GM12878 (cell line): Measurements from ENCODE around the gene ITGB2. TPM values are rescaled to one million over a fixed set of nuclear protein-coding genes. Genes with fewer than 3 reads are reported as not detected.

ENCODE experiments used
- ATAC-seq: fragments of 200-7000 bp; cut with Tn5 transposase; 3 replicates; pipeline ENCODE4 v1.9.1; 2020; ENCODE audit warnings: mild to moderate bottlenecking, moderate library complexity
- BruUV-seq: library from RNA; stranded (reverse); fragments of 400-500 nt; replicated peaks from 2 replicates; lab custom pipeline; 2021; lab: Mats Ljungman, UMichigan
- CTCF ChIA-PET: fragments of 300-600 bp; sonication (Branson Sonifier 250); formaldehyde crosslinking; extraction: SDS; loops from one replicate; lab custom pipeline; 2021; ENCODE audit warnings: inconsistent platforms; lab: Yijun Ruan, JAX
- POLR2A ChIA-PET: fragments of 350-600 bp; formaldehyde crosslinking; extraction: SDS; loops from one replicate; lab custom pipeline; 2021; ENCODE audit warnings: inconsistent platforms; lab: Charles Lee
- RAD21 ChIA-PET: fragments of 300-600 bp; sonication (Branson Sonifier 250); formaldehyde crosslinking; loops from one replicate; lab custom pipeline; 2023; ENCODE audit warnings: antibody characterized with exemption; ENCODE audit not compliant: unreplicated experiment; lab: Charles Lee
- SMC1A ChIA-PET: fragments of 300-600 bp; sonication (Branson Sonifier 250); formaldehyde crosslinking; loops from one replicate; lab custom pipeline; 2023; ENCODE audit not compliant: unreplicated experiment, uncharacterized antibody; lab: Charles Lee
- DNase-seq: peaks from one replicate; pipeline ENCODE4 v3.0.0-alpha.2; 2011; ENCODE audit warnings: low read depth, low spot score
- FAIRE-seq: peaks from 3 replicates; lab custom pipeline; 2011; peaks lifted over from hg19 to GRCh38; lab: Jason Lieb, UNC
- H2AFZ ChIP-seq: 2 replicates; pipeline ENCODE4 v1.6.0; 2011; ENCODE audit warnings: low read depth, low read length, control low read depth; ENCODE audit not compliant: control insufficient read depth
- H3K27ac ChIP-seq: 2 replicates; pipeline ENCODE4 v1.5.1; 2011; ENCODE audit warnings: control low read depth; ENCODE audit not compliant: control insufficient read depth, insufficient read depth
- H3K27me3 ChIP-seq, 2 experiments: replicated peaks in 1 of 2; 2 replicates each; pipeline versions ENCODE4 v1.6.0 to v1.6.1; 2011; ENCODE audit warnings: low read length in 1 of 2; ENCODE audit not compliant: control insufficient read depth in 2 of 2, insufficient read depth in 2 of 2
- H3K36me3 ChIP-seq, 2 experiments: 2 replicates each; pipeline ENCODE4 v1.5.1; 2011; ENCODE audit warnings: low read length in 1 of 2; ENCODE audit not compliant: control insufficient read depth in 2 of 2, insufficient read depth in 2 of 2
- H3K4me1 ChIP-seq: 2 replicates; pipeline ENCODE4 v1.6.1; 2011; ENCODE audit warnings: mild to moderate bottlenecking, low read length, moderate library complexity, mixed read lengths; ENCODE audit not compliant: control insufficient read depth, insufficient read depth
- H3K4me2 ChIP-seq: 2 replicates; pipeline ENCODE4 v1.6.0; 2011; ENCODE audit warnings: control low read depth; ENCODE audit not compliant: control insufficient read depth, insufficient read depth
- H3K4me3 ChIP-seq: fragments of 200-600 bp; sonication (generic); 2 replicates; pipeline ENCODE4 v1.5.1; 2016
- H3K79me2 ChIP-seq: 2 replicates; pipeline ENCODE4 v1.6.0; 2011; ENCODE audit warnings: low read length; ENCODE audit not compliant: control insufficient read depth, insufficient read depth
- H3K9ac ChIP-seq: 2 replicates; pipeline ENCODE4 v1.8.0; 2011; ENCODE audit warnings: low read length, control low read depth, mixed read lengths; ENCODE audit not compliant: control insufficient read depth, insufficient read depth
- H3K9me3 ChIP-seq: replicated peaks from 3 replicates; pipeline ENCODE4 v1.5.1; 2011; ENCODE audit warnings: mild to moderate bottlenecking, low read length; ENCODE audit not compliant: control insufficient read depth, insufficient read depth
- H4K20me1 ChIP-seq: 2 replicates; pipeline ENCODE4 v1.6.0; 2011; ENCODE audit not compliant: control insufficient read depth, insufficient read depth
- CEBPB ChIP-seq, 2 experiments: fragments of 150-350 bp in 1 of 2; IDR thresholded peaks; 2 replicates each; pipeline ENCODE4 v1.6.1; 2012 to 2014; ENCODE audit warnings: low read depth in 2 of 2, low read length in 2 of 2, borderline replicate concordance in 1 of 2, inconsistent platforms in 1 of 2
- MEF2B ChIP-seq: fragments of 450-650 bp; IDR thresholded peaks from 2 replicates; pipeline ENCODE4 v1.6.1; 2018; ENCODE audit warnings: mild to moderate bottlenecking, moderate library complexity; ENCODE audit not compliant: partially characterized antibody, poor library complexity, severe bottlenecking
- ZNF384 ChIP-seq: IDR thresholded peaks from 2 replicates; pipeline ENCODE4 v1.6.1; 2012; ENCODE audit warnings: low read depth, mild to moderate bottlenecking, low read length, improper control_type of control experiment, borderline replicate concordance
- ZZZ3 ChIP-seq: IDR thresholded peaks from 2 replicates; pipeline ENCODE4 v1.6.1; 2011; ENCODE audit warnings: low read depth; ENCODE audit not compliant: control insufficient read depth, insufficient read length
- WGBS: methylation state at CpG from one replicate; pipeline ENCODE4 v1.1.6; 2016; ENCODE audit warnings: low lambda C conversion rate; ENCODE audit not compliant: insufficient replicate concordance, insufficient coverage; ENCODE audit errors: missing lambda C conversion rate; 5-methylcytosine and 5-hydroxymethylcytosine counted together
- in situ Hi-C: fragments of 300-500 bp; cut with MboI; formaldehyde crosslinking; loops from 9 replicates; pipeline ENCODE4 v1.14.3; 2018; ENCODE audit warnings: mixed read lengths
- intact Hi-C: fragments of 100-400 bp; cut with micrococcal nuclease; formaldehyde crosslinking; loops from one replicate; pipeline ENCODE4 v1.14.2; 2022; ENCODE audit not compliant: unreplicated experiment
- polyA plus RNA-seq, 11 experiments: library from polyadenylated mRNA; depleted of rRNA in 4 of 11; unstranded in 6 of 11; stranded (reverse) in 5 of 11; fragments of >200 nt; fragmentation: Nextera tagmentation in 4 of 11; fragmentation: Illumina TruSeq in 1 of 11; extraction: Ambion mirVana in 4 of 11; extraction: Trizol in 1 of 11; gene quantifications; 1 replicate in 1 of 11; 2 replicates in 10 of 11; pipeline versions ENCODE4 v1.2.1 to v1.2.3, GENCODE V29; 2011 to 2016; ENCODE audit warnings: inconsistent platforms in 2 of 11, missing spikeins in 2 of 11, low read depth in 1 of 11
- total RNA-seq, 4 experiments: library from RNA; depleted of rRNA in 3 of 4; stranded (reverse); fragments of >200 nt in 3 of 4; fragmentation: Illumina TruSeq in 1 of 4; extraction: Trizol in 1 of 4; gene quantifications; 2 replicates each; pipeline versions ENCODE4 v1.2.1 to v1.2.3, GENCODE V29; 2013 to 2021

The ITGB2 gene
- total and polyA plus RNA-seq, 10 of the 15 experiments (the other 5 are each of a cell fraction or from before 2014, with no cell fraction given) = 8.0 to 172 (median 58.9) TPM

GRCh38 chr21:44924606-44925377 lies 4.1 kb upstream of the ITGB2 start:
- H4K20me1 ChIP-seq = no peaks in the 10 kb centered on the region
- FAIRE-seq (no peak), DNase-seq (no peak), ATAC-seq (no peak)
- BruUV-seq = no TSS peak
- RAD21 ChIA-PET = interaction anchor here (1.0 to 1.1 kb wide), 2 partner anchors 32 to 124 kb away, joined by 3 to 4 read pairs; no protein-coding TSS in a partner anchor
- H3K9ac ChIP-seq = no peak overlapping the region
- H2AFZ ChIP-seq = no peak overlapping the region
- 43% methylated on average over 10 of the region's 10 CpGs for WGBS
- peaks cover 27% of the 10 kb centered on the region for H3K4me1 ChIP-seq
- POLR2A ChIA-PET = interaction anchor here (5.7 kb wide), 1 partner anchor 51 kb away, joined by 59 read pairs; the partner anchor contains the start of gene PTTG1IP
- SMC1A ChIA-PET = interaction anchor here (0.7 kb wide), 2 partner anchors 8 to 51 kb away, joined by 3 to 4 read pairs; no protein-coding TSS in a partner anchor
- peaks cover 20% of the 10 kb centered on the region for H3K79me2 ChIP-seq
- no peaks in the 10 kb centered on the region for H3K36me3 ChIP-seq
- H3K27ac ChIP-seq = no peak overlapping the region
- H3K4me3 ChIP-seq = no peak overlapping the region
- H3K9me3 ChIP-seq = no peaks in the 10 kb centered on the region
- peak overlapping the region; percentile 46; the same call in 1 of the 2 replicates for H3K4me2 ChIP-seq
- intact Hi-C loops = no loop called here
- TF ChIP-seq CEBPB (IDR thresholded peaks at IDR 0.05; ENCODE audit: borderline replicate concordance in 1 of 2, low read depth in 2 of 2, low read length in 2 of 2) = peak in 1 of 2 experiments; percentile 61; a peak in 1 of 4 replicates
- peak; percentile 18 for TF ChIP-seq MEF2B
- peak; percentile 38 for TF ChIP-seq ZNF384
- TF ChIP-seq ZZZ3 = no peak
- CTCF ChIA-PET = interaction anchor here (0.6 to 1.3 kb wide), 2 partner anchors 50 to 109 kb away, joined by 3 to 6 read pairs; no protein-coding TSS in a partner anchor
- in situ Hi-C loops = no loop called here
- H3K27me3 ChIP-seq = no peaks in the 10 kb centered on the region
